DMS79 treated with DMSO at 0.1 percent for 48 hours (cell line): ENCODE results near the gene MFGE8.
"Not testable (repeated sequence)": the region's sequence is repeated elsewhere in the genome, so short reads cannot be mapped to it uniquely, and the experiment has no call there.

Source experiments
- DNase-seq: peaks from one replicate; lab custom pipeline; 2025; lab: John Stamatoyannopoulos, UW

The MFGE8 gene

GRCh38 chr15:88913017-88913849 is at the start of gene MFGE8:
Gene MFGE8 (minus strand): TSS chr15:88913379. CDS start chr15:88913319, 60 bp downstream.
- DNase-seq = peak; percentile 24

- DNase-seq = no peak
Measured at GRCh38 chr15:88959445-88959844, 46.3 kb upstream of the MFGE8 start.

- DNase-seq = no peak
Measured at GRCh38 chr15:88956906-88957305, 43.7 kb upstream of the MFGE8 start.

GRCh38 chr15:88956263-88956662 is 43.1 kb upstream of the MFGE8 start:
- no peak for DNase-seq

GRCh38 chr15:88954431-88955277 is 41.5 kb upstream of the MFGE8 start:
- DNase-seq = peak; percentile 15

GRCh38 chr15:88950600-88951160 is 37.5 kb upstream of the MFGE8 start:
- DNase-seq = no peak

- no peak for DNase-seq
Measured at GRCh38 chr15:88949734-88950400, 36.7 kb upstream of the MFGE8 start.

- DNase-seq = no peak
Measured at GRCh38 chr15:88940110-88940675, 27.0 kb upstream of the MFGE8 start.

GRCh38 chr15:88939486-88939806 is 26.3 kb upstream of the MFGE8 start:
- DNase-seq = no peak

GRCh38 chr15:88938802-88939485 is 25.8 kb upstream of the MFGE8 start:
- DNase-seq = no peak

- not testable (repeated sequence) for DNase-seq
Measured at GRCh38 chr15:88934449-88934848, 21.3 kb upstream of the MFGE8 start.

- no peak for DNase-seq
Measured at GRCh38 chr15:88932875-88933330, 19.7 kb upstream of the MFGE8 start.

GRCh38 chr15:88932271-88932874 is 19.2 kb upstream of the MFGE8 start:
- DNase-seq = no peak

- DNase-seq = no peak
Measured at GRCh38 chr15:88930579-88930978, 17.4 kb upstream of the MFGE8 start.

- not testable (repeated sequence) for DNase-seq
Measured at GRCh38 chr15:88929358-88930098, 16.3 kb upstream of the MFGE8 start.

- DNase-seq = not testable (repeated sequence)
Measured at GRCh38 chr15:88928192-88928591, 15.0 kb upstream of the MFGE8 start.

- DNase-seq = not testable (repeated sequence)
Measured at GRCh38 chr15:88925648-88926047, 12.5 kb upstream of the MFGE8 start.

- DNase-seq = not testable (repeated sequence)
Measured at GRCh38 chr15:88920892-88921435, 7.8 kb upstream of the MFGE8 start.

GRCh38 chr15:88920186-88920891 is 7.2 kb upstream of the MFGE8 start:
- no peak for DNase-seq
